Neural cell (in vitro differentiated cells): ENCODE results near the gene PITPNB. TPM values are rescaled to one million over a fixed set of nuclear protein-coding genes. Genes with fewer than 3 reads are reported as not detected.

Source experiments
- H2AFZ ChIP-seq: fragments of 200-600, 300-800 bp; sonication (generic), shearing (Covaris generic); 2 replicates; pipeline ENCODE4 v1.6.0; 2014; ENCODE audit warnings: low read depth, mild to moderate bottlenecking, antibody characterized with exemption, low read length, moderate library complexity
- H3F3A ChIP-seq: fragments of 200-600 bp; shearing (Covaris generic); 2 replicates; pipeline ENCODE4 v1.6.1; 2016; ENCODE audit warnings: mild to moderate bottlenecking, moderate library complexity, mixed read lengths, antibody characterized with exemption, low read length; ENCODE audit not compliant: insufficient read depth, poor library complexity, severe bottlenecking
- H3K27ac ChIP-seq: fragments of 200-600, 300-800 bp; sonication (generic), shearing (Covaris generic); 2 replicates; pipeline ENCODE4 v1.5.1; 2014; ENCODE audit warnings: mild to moderate bottlenecking, low read length, moderate library complexity
- H3K27me3 ChIP-seq: fragments of 300-800, 200-600 bp; sonication (generic), shearing (Covaris generic); 2 replicates; pipeline ENCODE4 v1.6.0; 2014; ENCODE audit warnings: mild to moderate bottlenecking, low read depth, low read length, moderate library complexity; ENCODE audit not compliant: insufficient read depth
- H3K36me3 ChIP-seq: fragments of 300-800, 200-600 bp; sonication (generic), shearing (Covaris generic); 2 replicates; pipeline ENCODE4 v1.5.1; 2014; ENCODE audit warnings: mild to moderate bottlenecking, antibody characterized with exemption, low read length, moderate library complexity; ENCODE audit not compliant: insufficient read depth
- H3K4me2 ChIP-seq: fragments of 300-800, 200-600 bp; sonication (generic), shearing (Covaris generic); 2 replicates; pipeline ENCODE4 v1.6.0; 2014; ENCODE audit warnings: mild to moderate bottlenecking, low read length
- H3K4me3 ChIP-seq: fragments of 300-800, 200-600 bp; sonication (generic), shearing (Covaris generic); 2 replicates; pipeline ENCODE4 v1.5.1; 2014; ENCODE audit warnings: mild to moderate bottlenecking, low read length, moderate library complexity
- H3K79me2 ChIP-seq: fragments of 200-600 bp; shearing (Covaris generic); replicated peaks from 2 replicates; pipeline ENCODE4 v1.6.0; 2014; ENCODE audit warnings: mild to moderate bottlenecking, low read length, moderate library complexity; ENCODE audit not compliant: insufficient read depth
- H3K9ac ChIP-seq: fragments of 300-800, 200-600 bp; sonication (generic), shearing (Covaris generic); 2 replicates; pipeline ENCODE4 v1.6.1; 2016; ENCODE audit warnings: mild to moderate bottlenecking, low read length, mixed read lengths
- H3K9me2 ChIP-seq: fragments of 200-600 bp; shearing (Covaris generic); 2 replicates; pipeline ENCODE4 v1.6.1; 2016; ENCODE audit warnings: mild to moderate bottlenecking, low read length, mixed read lengths; ENCODE audit not compliant: insufficient read depth
- H3K9me3 ChIP-seq: fragments of 200-600, 300-800 bp; sonication (generic), shearing (Covaris generic); 2 replicates; pipeline ENCODE4 v1.6.1; 2016; ENCODE audit warnings: mild to moderate bottlenecking, mixed run types, low read length, moderate library complexity, mixed read lengths
- H4K20me1 ChIP-seq: fragments of 200-600 bp; shearing (Covaris generic); 2 replicates; pipeline ENCODE4 v1.6.1; 2016; ENCODE audit warnings: mild to moderate bottlenecking, mixed run types; ENCODE audit not compliant: insufficient read depth
- CTCF ChIP-seq: fragments of 450-650 bp; IDR thresholded peaks from 2 replicates; pipeline ENCODE4 v1.5.1; 2014; ENCODE audit warnings: antibody characterized with exemption, mild to moderate bottlenecking, moderate library complexity; ENCODE audit not compliant: poor library complexity, severe bottlenecking
- EP300 ChIP-seq: fragments of 450-650 bp; conservative IDR thresholded peaks from 2 replicates; pipeline ENCODE4 v1.6.1; 2014; ENCODE audit warnings: antibody characterized with exemption, mild to moderate bottlenecking, moderate library complexity; ENCODE audit not compliant: poor library complexity, severe bottlenecking
- EZH2 ChIP-seq: fragments of 200-600, 300-800 bp; shearing (Covaris generic), sonication (generic); IDR thresholded peaks from 2 replicates; pipeline ENCODE4 v1.6.1; 2014; ENCODE audit warnings: antibody characterized with exemption, low read length, borderline replicate concordance, mild to moderate bottlenecking; ENCODE audit not compliant: insufficient read depth, poor library complexity, severe bottlenecking
- MXI1 ChIP-seq: fragments of 450-650 bp; conservative IDR thresholded peaks from 2 replicates; pipeline ENCODE4 v1.6.1; 2014; ENCODE audit warnings: antibody characterized with exemption, mild to moderate bottlenecking; ENCODE audit not compliant: poor library complexity, severe bottlenecking
- POLR2AphosphoS5 ChIP-seq: IDR thresholded peaks from 2 replicates; pipeline ENCODE4 v1.6.1; 2012
- RAD21 ChIP-seq: fragments of 450-650 bp; conservative IDR thresholded peaks from 2 replicates; pipeline ENCODE4 v1.6.1; 2014; ENCODE audit warnings: antibody characterized with exemption, mild to moderate bottlenecking, moderate library complexity
- SMC3 ChIP-seq: fragments of 450-650 bp; conservative IDR thresholded peaks from 2 replicates; pipeline ENCODE4 v1.6.1; 2014; ENCODE audit warnings: antibody characterized with exemption, mild to moderate bottlenecking, moderate library complexity; ENCODE audit not compliant: poor library complexity
- TAF1 ChIP-seq: IDR thresholded peaks from 2 replicates; pipeline ENCODE4 v1.6.1; 2012; ENCODE audit warnings: low read depth
- polyA plus RNA-seq: library from polyadenylated mRNA; depleted of rRNA; stranded (reverse); fragments of >200 nt; gene quantifications from 2 replicates; pipeline ENCODE4 v1.2.3, GENCODE V29; 2014

Gene PITPNB
- polyA plus RNA-seq, 1 donor from 2014 or later = 44.8 TPM

GRCh38 chr22:27850000-27850521 is 69.0 kb downstream of the PITPNB start:
- Histone ChIP-seq H3K9me3 (no peaks in the 10 kb centered on the region), H3K27ac (no peak overlapping the region)

GRCh38 chr22:27848005-27848404 is 71.1 kb downstream of the PITPNB start:
- H3K4me2 ChIP-seq = no peak overlapping the region
- H3K36me3 ChIP-seq = peaks cover 7% of the 10 kb centered on the region
- no peak overlapping the region for H3K9ac ChIP-seq
- no peak overlapping the region for H3K4me3 ChIP-seq
- H2AFZ ChIP-seq = no peak overlapping the region
- no peaks in the 10 kb centered on the region for H3K9me3 ChIP-seq
- H3F3A ChIP-seq = no peaks in the 10 kb centered on the region
- no peak overlapping the region for H3K27ac ChIP-seq
- no peaks in the 10 kb centered on the region for H3K9me2 ChIP-seq
- H3K27me3 ChIP-seq = no peaks in the 10 kb centered on the region
- no peaks in the 10 kb centered on the region for H4K20me1 ChIP-seq
- no peak for TF ChIP-seq CTCF
- TF ChIP-seq EP300 = no peak
- no peak for TF ChIP-seq MXI1
- no peaks in the 10 kb centered on the region for H3K79me2 ChIP-seq

More at GRCh38 chr22:27850000-27850521, 69.0 kb downstream of the PITPNB start:
- Histone ChIP-seq H3K9ac (no peak overlapping the region), H3K36me3 (peaks cover 7% of the 10 kb centered on the region), H3K4me3 (no peak overlapping the region), H3K27me3 (no peaks in the 10 kb centered on the region), H4K20me1 (no peaks in the 10 kb centered on the region), H3K79me2 (no peaks in the 10 kb centered on the region), H3F3A (no peaks in the 10 kb centered on the region), H2AFZ (no peak overlapping the region), H3K4me2 (no peak overlapping the region), H3K9me2 (no peaks in the 10 kb centered on the region)
- TF ChIP-seq EZH2 (no peak), POLR2AphosphoS5 (no peak), CTCF (no peak), RAD21 (no peak), SMC3 (no peak), EP300 (no peak), TAF1 (no peak), MXI1 (no peak)

GRCh38 chr22:27846910-27847309 is 72.1 kb downstream of the PITPNB start:
- H3K4me2 ChIP-seq = no peak overlapping the region
- no peaks in the 10 kb centered on the region for H3K79me2 ChIP-seq
- no peaks in the 10 kb centered on the region for H3K9me3 ChIP-seq
- H2AFZ ChIP-seq = no peak overlapping the region
- no peak for TF ChIP-seq SMC3
- TF ChIP-seq CTCF = no peak
- no peak for TF ChIP-seq EZH2
- H3K9ac ChIP-seq = no peak overlapping the region
- H3K9me2 ChIP-seq = no peaks in the 10 kb centered on the region
- H3K27me3 ChIP-seq = no peaks in the 10 kb centered on the region
- H3K27ac ChIP-seq = no peak overlapping the region
- no peaks in the 10 kb centered on the region for H3F3A ChIP-seq
- no peaks in the 10 kb centered on the region for H4K20me1 ChIP-seq
- peaks cover 7% of the 10 kb centered on the region for H3K36me3 ChIP-seq
- no peak overlapping the region for H3K4me3 ChIP-seq
